T-helper 2 cell treated with Interferon-gamma antibody and Interleukin-4, amounts not matched to agents 100 ng/mL and 5 ng/mL, for 36 hours (primary cell): ENCODE results near the gene CADM1. TPM values are rescaled to one million over a fixed set of nuclear protein-coding genes. Genes with fewer than 3 reads are reported as not detected.

ENCODE experiments used
- intact Hi-C: fragments of 100-400 bp; cut with micrococcal nuclease; formaldehyde crosslinking; loops from one replicate; pipeline ENCODE4 v1.15.1; 2023
- total RNA-seq: library from RNA; stranded (reverse); gene quantifications from 2 replicates; pipeline ENCODE4 v1.2.3, GENCODE V29; 2022

CADM1 gene
- total RNA-seq, 1 donor from 2014 or later, result 0.91 TPM

GRCh38 chr11:115409691-115410220, 94.5 kb downstream of the CADM1 start:
- intact Hi-C loops, result no loop called here

GRCh38 chr11:115409116-115409670, 95.0 kb downstream of the CADM1 start:
- intact Hi-C loops, result no loop called here

GRCh38 chr11:115408036-115408921, 95.9 kb downstream of the CADM1 start:
- intact Hi-C loops, result no loop called here

- intact Hi-C loops, result no loop called here
Observed at GRCh38 chr11:115407496-115407895, 96.7 kb downstream of the CADM1 start.

- intact Hi-C loops, result no loop called here
Observed at GRCh38 chr11:115406404-115406803, 97.8 kb downstream of the CADM1 start.

GRCh38 chr11:115398333-115399080, 105.7 kb downstream of the CADM1 start:
- intact Hi-C loops, result no loop called here

GRCh38 chr11:115396533-115396932, 107.7 kb downstream of the CADM1 start:
- intact Hi-C loops, result no loop called here

GRCh38 chr11:115393950-115394349, 110.3 kb downstream of the CADM1 start:
- intact Hi-C loops, result no loop called here

- intact Hi-C loops, result no loop called here
Observed at GRCh38 chr11:115391598-115391997, 112.6 kb downstream of the CADM1 start.

GRCh38 chr11:115391160-115391559, 113.1 kb downstream of the CADM1 start:
- intact Hi-C loops, result no loop called here

- intact Hi-C loops, result no loop called here
Observed at GRCh38 chr11:115390441-115390840, 113.8 kb downstream of the CADM1 start.

GRCh38 chr11:115389790-115390189, 114.4 kb downstream of the CADM1 start:
- intact Hi-C loops, result no loop called here

- intact Hi-C loops, result no loop called here
Observed at GRCh38 chr11:115385226-115385625, 119.0 kb downstream of the CADM1 start.

- intact Hi-C loops, result no loop called here
Observed at GRCh38 chr11:115384236-115384635, 120.0 kb downstream of the CADM1 start.

GRCh38 chr11:115383431-115383830, 120.8 kb downstream of the CADM1 start:
- intact Hi-C loops, result no loop called here

- intact Hi-C loops, result no loop called here
Observed at GRCh38 chr11:115379528-115379927, 124.7 kb downstream of the CADM1 start.

- intact Hi-C loops, result no loop called here
Observed at GRCh38 chr11:115378557-115378956, 125.7 kb downstream of the CADM1 start.

GRCh38 chr11:115377882-115378296, 126.3 kb downstream of the CADM1 start:
- intact Hi-C loops, result no loop called here

- intact Hi-C loops, result no loop called here
Observed at GRCh38 chr11:115368616-115369015, 135.6 kb downstream of the CADM1 start.

GRCh38 chr11:115366826-115367225, 137.4 kb downstream of the CADM1 start:
- intact Hi-C loops, result no loop called here

- intact Hi-C loops, result no loop called here
Observed at GRCh38 chr11:115365907-115366306, 138.3 kb downstream of the CADM1 start.

GRCh38 chr11:115364896-115365295, 139.3 kb downstream of the CADM1 start:
- intact Hi-C loops, result no loop called here
